Keratinocyte (primary cell): ENCODE data around the gene ADAMTSL1. TPM values are rescaled to one million over a fixed set of nuclear protein-coding genes. Genes with fewer than 3 reads are reported as not detected.

Source experiments
- DNase-seq: peaks from one replicate; pipeline ENCODE4 v3.0.0-alpha.2; 2011; ENCODE audit warnings: low read depth, missing footprints, low spot score
- FAIRE-seq: peaks from 2 replicates; lab custom pipeline; 2011; peaks lifted over from hg19 to GRCh38; lab: Jason Lieb, UNC
- H2AFZ ChIP-seq: 2 replicates; pipeline ENCODE4 v1.6.0; 2012; ENCODE audit warnings: low read length, control low read depth, inconsistent platforms; ENCODE audit not compliant: control insufficient read depth
- H3K27ac ChIP-seq: 2 replicates; pipeline ENCODE4 v1.5.1; 2011; ENCODE audit warnings: low read length; ENCODE audit not compliant: control insufficient read depth, insufficient read depth
- H3K27me3 ChIP-seq: 3 replicates; pipeline ENCODE4 v1.6.0; 2011; ENCODE audit warnings: low read length; ENCODE audit not compliant: control insufficient read depth, insufficient read depth; ENCODE audit errors: extremely low read depth
- H3K36me3 ChIP-seq, 2 experiments: 2 replicates in 1 of 2; 3 replicates in 1 of 2; pipeline ENCODE4 v1.5.1; 2011; ENCODE audit warnings: low read length in 2 of 2, mild to moderate bottlenecking in 1 of 2; ENCODE audit not compliant: control insufficient read depth in 2 of 2, insufficient read depth in 2 of 2; ENCODE audit errors: extremely low read depth in 1 of 2
- H3K4me1 ChIP-seq: 3 replicates; pipeline ENCODE4 v1.5.1; 2011; ENCODE audit warnings: low read length; ENCODE audit not compliant: control insufficient read depth, insufficient read depth; ENCODE audit errors: extremely low read depth
- H3K4me2 ChIP-seq: 3 replicates; pipeline ENCODE4 v1.6.0; 2011; ENCODE audit warnings: low read depth, low read length; ENCODE audit not compliant: control insufficient read depth, insufficient read depth; ENCODE audit errors: extremely low read depth
- H3K4me3 ChIP-seq, 3 experiments: fragments of 200-600 bp in 1 of 3; sonication (generic) in 1 of 3; 2 replicates in 2 of 3; 3 replicates in 1 of 3; pipeline ENCODE4 v1.5.1; 2011 to 2016; ENCODE audit warnings: low read length in 3 of 3, mild to moderate bottlenecking in 3 of 3, control low read depth in 2 of 3, inconsistent platforms in 1 of 3, low read depth in 1 of 3, mixed read lengths in 1 of 3, mixed run types in 1 of 3, moderate library complexity in 1 of 3; ENCODE audit not compliant: control insufficient read depth in 2 of 3, insufficient read depth in 2 of 3; ENCODE audit errors: extremely low read depth in 1 of 3
- H3K79me2 ChIP-seq: 2 replicates; pipeline ENCODE4 v1.6.0; 2012; ENCODE audit warnings: low read length; ENCODE audit not compliant: control insufficient read depth, insufficient read depth
- H3K9ac ChIP-seq: 3 replicates; pipeline ENCODE4 v1.6.0; 2011; ENCODE audit warnings: low read length; ENCODE audit not compliant: control insufficient read depth, insufficient read depth; ENCODE audit errors: extremely low read depth
- H3K9me1 ChIP-seq: 3 replicates; pipeline ENCODE4 v1.6.0; 2011; ENCODE audit warnings: low read length; ENCODE audit not compliant: control insufficient read depth, insufficient read depth; ENCODE audit errors: extremely low read depth
- H3K9me3 ChIP-seq: 2 replicates; pipeline ENCODE4 v1.5.1; 2012; ENCODE audit warnings: low read depth, low read length; ENCODE audit not compliant: control insufficient read depth
- H4K20me1 ChIP-seq: 3 replicates; pipeline ENCODE4 v1.6.0; 2011; ENCODE audit warnings: low read length; ENCODE audit not compliant: control insufficient read depth, insufficient read depth; ENCODE audit errors: extremely low read depth
- CTCF ChIP-seq, 3 experiments: IDR thresholded peaks in 1 of 3; conservative IDR thresholded peaks in 1 of 3; optimal IDR thresholded peaks in 1 of 3; 2 replicates in 2 of 3; 3 replicates in 1 of 3; pipeline versions ENCODE3 to v1.5.1; 2011; ENCODE audit warnings: low read length in 3 of 3, mild to moderate bottlenecking in 3 of 3, moderate library complexity in 2 of 3, control low read depth in 1 of 3, inconsistent platforms in 1 of 3; ENCODE audit not compliant: insufficient read depth in 2 of 3; ENCODE audit errors: extremely low read depth in 1 of 3
- EZH2 ChIP-seq: IDR thresholded peaks from one replicate; pipeline ENCODE4 v1.6.1; 2012; ENCODE audit warnings: inconsistent platforms, mild to moderate bottlenecking, low read length, moderate library complexity
- dilution Hi-C: fragments of 300-500 bp; cut with MboI; formaldehyde crosslinking; loops from one replicate; pipeline ENCODE4 v1.7.0; 2020; ENCODE audit warnings: low sequenced_read_pairs; ENCODE audit not compliant: extremely low pct_ligation_motif_present
- polyA plus RNA-seq, 5 experiments: library from polyadenylated mRNA; depleted of rRNA in 3 of 5; stranded (reverse) in 3 of 5; stranded (forward) in 1 of 5; unstranded in 1 of 5; fragments of >200 nt; gene quantifications; 1 replicate in 1 of 5; 2 replicates in 3 of 5; 3 replicates in 1 of 5; pipeline versions ENCODE4 v1.2.1 to v1.2.3, GENCODE V29; 2011 to 2012; ENCODE audit warnings: missing spikeins in 2 of 5, low read depth in 1 of 5, low replicate concordance in 1 of 5

The ADAMTSL1 gene
- polyA plus RNA-seq, 1 donor (not counting 4 experiments of a cell fraction or from before 2014, with no cell fraction given) = 1.1 TPM

GRCh38 chr9:18662320-18662719, 188.4 kb downstream of the ADAMTSL1 start:
- Histone ChIP-seq H3K9ac (no peak overlapping the region), H3K4me1 (peaks cover 16% of the 10 kb centered on the region), H3K4me2 (no peak overlapping the region), H3K27me3 (no peaks in the 10 kb centered on the region), H3K9me3 (no peaks in the 10 kb centered on the region), H3K27ac (no peak overlapping the region), H3K79me2 (no peaks in the 10 kb centered on the region), H3K9me1 (no peaks in the 10 kb centered on the region), H3K36me3 (no peaks in the 10 kb centered on the region), H3K4me3 (no peak overlapping the region), H2AFZ (no peak overlapping the region), H4K20me1 (no peaks in the 10 kb centered on the region)
- DNase-seq = no peak
- dilution Hi-C loops = no loop called here
- TF ChIP-seq EZH2 = no peak
- no peak for TF ChIP-seq CTCF (optimal IDR thresholded peaks at IDR 0.05 in 1 of 3, IDR thresholded peaks at IDR 0.05 in 1 of 3, conservative IDR thresholded peaks at IDR 0.05 in 1 of 3; ENCODE audit: extremely low read depth in 1 of 3, insufficient read depth in 2 of 3, low read length in 3 of 3)
- no peak for FAIRE-seq

- no peaks in the 10 kb centered on the region for H3K9me3 ChIP-seq
- peaks cover 17% of the 10 kb centered on the region for H3K4me1 ChIP-seq
- no peaks in the 10 kb centered on the region for H4K20me1 ChIP-seq
- no peak overlapping the region for H2AFZ ChIP-seq
- dilution Hi-C loops = no loop called here
- no peaks in the 10 kb centered on the region for H3K79me2 ChIP-seq
- no peak for TF ChIP-seq CTCF (optimal IDR thresholded peaks at IDR 0.05 in 1 of 3, IDR thresholded peaks at IDR 0.05 in 1 of 3, conservative IDR thresholded peaks at IDR 0.05 in 1 of 3; ENCODE audit: extremely low read depth in 1 of 3, insufficient read depth in 2 of 3, low read length in 3 of 3)
- no peak for TF ChIP-seq EZH2
- H3K36me3 ChIP-seq = no peaks in the 10 kb centered on the region
- H3K9me1 ChIP-seq = no peaks in the 10 kb centered on the region
- DNase-seq (no peak), FAIRE-seq (peak; percentile 55)
- no peak overlapping the region for H3K9ac ChIP-seq
- no peak overlapping the region for H3K27ac ChIP-seq
- no peaks in the 10 kb centered on the region for H3K27me3 ChIP-seq
- H3K4me2 ChIP-seq = no peak overlapping the region
- no peak overlapping the region for H3K4me3 ChIP-seq
Measured at GRCh38 chr9:18665947-18666346, 192.0 kb downstream of the ADAMTSL1 start.
